NB4 (cell line): ENCODE measurements around the gene LMBR1L.

Experiments
- DNase-seq: peaks from one replicate; pipeline ENCODE4 v3.0.0; 2010; ENCODE audit warnings: low read depth
- H3K4me3 ChIP-seq: one replicate; pipeline ENCODE4 v1.5.1; 2011; ENCODE audit warnings: mild to moderate bottlenecking, low read depth, low read length, moderate library complexity
- CTCF ChIP-seq: IDR thresholded peaks from one replicate; pipeline ENCODE4 v1.5.1; 2012; ENCODE audit warnings: low read depth, low read length
- MAX ChIP-seq: IDR thresholded peaks from 2 replicates; pipeline ENCODE4 v1.6.1; 2011; ENCODE audit warnings: low read depth, low read length
- MYC ChIP-seq: IDR thresholded peaks from 2 replicates; pipeline ENCODE4 v1.6.1; 2011; ENCODE audit warnings: low read depth, low read length
- POLR2A ChIP-seq: IDR thresholded peaks from 2 replicates; pipeline ENCODE4 v1.6.1; 2011; ENCODE audit warnings: mild to moderate bottlenecking; ENCODE audit not compliant: insufficient read length; ENCODE audit errors: extremely low read depth

LMBR1L gene

GRCh38 chr12:49105504-49106084 is 5.1 kb downstream of the LMBR1L start:
- no peak for DNase-seq
- no peak overlapping the region for H3K4me3 ChIP-seq
- TF ChIP-seq MAX (no peak), POLR2A (no peak), MYC (no peak), CTCF (no peak)

- DNase-seq = no peak
- TF ChIP-seq POLR2A (no peak), CTCF (no peak), MAX (no peak), MYC (no peak)
- H3K4me3 ChIP-seq = no peak overlapping the region
These were observed 5.8 kb downstream of the LMBR1L start for GRCh38 chr12:49104822-49105221.

GRCh38 chr12:49100380-49100779 is 10.3 kb downstream of the LMBR1L start:
- TF ChIP-seq MAX (no peak), MYC (no peak), POLR2A (no peak), CTCF (no peak)
- DNase-seq = no peak

GRCh38 chr12:49098703-49099102 is 11.9 kb downstream of the LMBR1L start:
- DNase-seq = no peak
- no peak overlapping the region for H3K4me3 ChIP-seq
- TF ChIP-seq MYC (no peak), MAX (no peak), CTCF (no peak), POLR2A (no peak)

More at GRCh38 chr12:49100380-49100779, 10.3 kb downstream of the LMBR1L start:
- no peak overlapping the region for H3K4me3 ChIP-seq

- H3K4me3 ChIP-seq = no peak overlapping the region
- peak; percentile 78 for DNase-seq
These were observed 12.6 kb downstream of the LMBR1L start for GRCh38 chr12:49098035-49098451.

More at GRCh38 chr12:49098035-49098451, 12.6 kb downstream of the LMBR1L start:
- TF ChIP-seq POLR2A = no peak
- TF ChIP-seq MAX = peak; percentile 36; the same call in 1 of the 2 replicates
- peak; percentile 95 for TF ChIP-seq CTCF
- no peak for TF ChIP-seq MYC
